Stimulated activated CD8-positive, alpha-beta memory T cell treated with anti-CD3 and anti-CD28 coated beads, Interleukin-15, amount 100 ng/mL, for 4 hours (primary cell): Measurements from ENCODE around the gene ABCG4.
A peak's percentile ranks its signal among the peaks of the same experiment; 100 is the strongest.
"Not testable (repeated sequence)": the region's sequence is repeated elsewhere in the genome, so short reads cannot be mapped to it uniquely, and the experiment has no call there.

Experiments used
- DNase-seq, 2 donors: peaks; one replicate each; pipeline ENCODE4 v3.0.0-alpha.2; 2020; ENCODE audit warnings: low read depth in 2 of 2

Gene ABCG4

GRCh38 chr11:119149018-119149785 lies at the start of gene ABCG4:
ABCG4 (plus strand) TSS chr11:119149052; CDS start chr11:119149966, 914 bp downstream.
- DNase-seq: no peak

GRCh38 chr11:119099711-119100110 lies 49.1 kb upstream of the ABCG4 start:
- DNase-seq: no peak

- no peak for DNase-seq
Measured at GRCh38 chr11:119100246-119100970, 48.4 kb upstream of the ABCG4 start.

- DNase-seq: no peak
Measured at GRCh38 chr11:119100994-119101758, 47.7 kb upstream of the ABCG4 start.

- DNase-seq: peak; percentile 69 to 74
Measured at GRCh38 chr11:119101759-119102423, 47.0 kb upstream of the ABCG4 start, which contains the start of gene DPAGT1. DPAGT1 (minus strand) TSS chr11:119101853; CDS start chr11:119101655, 198 bp downstream.

- not testable (repeated sequence) for DNase-seq
Measured at GRCh38 chr11:119103161-119103664, 45.6 kb upstream of the ABCG4 start.

GRCh38 chr11:119103793-119104192 lies 45.1 kb upstream of the ABCG4 start:
- no peak for DNase-seq

- DNase-seq: peak; percentile 80 to 83
Measured at GRCh38 chr11:119106564-119107537, 42.0 kb upstream of the ABCG4 start, which contains the start of gene C2CD2L. C2CD2L (plus strand) TSS chr11:119107344; CDS start chr11:119107742, 398 bp downstream.

- no peak for DNase-seq
Measured at GRCh38 chr11:119107538-119108145, 41.2 kb upstream of the ABCG4 start.

GRCh38 chr11:119108146-119108856 lies 40.6 kb upstream of the ABCG4 start:
- no peak for DNase-seq

GRCh38 chr11:119108857-119109221 lies 40.0 kb upstream of the ABCG4 start:
- no peak for DNase-seq

GRCh38 chr11:119109843-119110242 lies 39.0 kb upstream of the ABCG4 start:
- DNase-seq: no peak

GRCh38 chr11:119110439-119110838 lies 38.4 kb upstream of the ABCG4 start:
- no peak for DNase-seq

- no peak for DNase-seq
Measured at GRCh38 chr11:119111361-119111925, 37.4 kb upstream of the ABCG4 start.

GRCh38 chr11:119112314-119113020 lies 36.4 kb upstream of the ABCG4 start:
- no peak for DNase-seq

- no peak for DNase-seq
Measured at GRCh38 chr11:119113716-119114115, 35.1 kb upstream of the ABCG4 start.

- DNase-seq: no peak
Measured at GRCh38 chr11:119114351-119114750, 34.5 kb upstream of the ABCG4 start.
